Measurements from ENCODE around the gene NANP.

The NANP gene

GRCh38 chr20:25623736-25624499 is at the start of gene NANP:
Gene NANP, minus strand, starts transcription at chr20:25624014. Its CDS starts 66 bp downstream, at chr20:25623948.
- TF ChIP-seq, protein P1, sequence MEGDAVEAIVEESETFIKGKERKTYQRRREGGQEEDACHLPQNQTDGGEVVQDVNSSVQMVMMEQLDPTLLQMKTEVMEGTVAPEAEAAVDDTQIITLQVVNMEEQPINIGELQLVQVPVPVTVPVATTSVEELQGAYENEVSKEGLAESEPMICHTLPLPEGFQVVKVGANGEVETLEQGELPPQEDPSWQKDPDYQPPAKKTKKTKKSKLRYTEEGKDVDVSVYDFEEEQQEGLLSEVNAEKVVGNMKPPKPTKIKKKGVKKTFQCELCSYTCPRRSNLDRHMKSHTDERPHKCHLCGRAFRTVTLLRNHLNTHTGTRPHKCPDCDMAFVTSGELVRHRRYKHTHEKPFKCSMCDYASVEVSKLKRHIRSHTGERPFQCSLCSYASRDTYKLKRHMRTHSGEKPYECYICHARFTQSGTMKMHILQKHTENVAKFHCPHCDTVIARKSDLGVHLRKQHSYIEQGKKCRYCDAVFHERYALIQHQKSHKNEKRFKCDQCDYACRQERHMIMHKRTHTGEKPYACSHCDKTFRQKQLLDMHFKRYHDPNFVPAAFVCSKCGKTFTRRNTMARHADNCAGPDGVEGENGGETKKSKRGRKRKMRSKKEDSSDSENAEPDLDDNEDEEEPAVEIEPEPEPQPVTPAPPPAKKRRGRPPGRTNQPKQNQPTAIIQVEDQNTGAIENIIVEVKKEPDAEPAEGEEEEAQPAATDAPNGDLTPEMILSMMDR (IDR thresholded peaks at IDR 0.05): no peak

DNA sequence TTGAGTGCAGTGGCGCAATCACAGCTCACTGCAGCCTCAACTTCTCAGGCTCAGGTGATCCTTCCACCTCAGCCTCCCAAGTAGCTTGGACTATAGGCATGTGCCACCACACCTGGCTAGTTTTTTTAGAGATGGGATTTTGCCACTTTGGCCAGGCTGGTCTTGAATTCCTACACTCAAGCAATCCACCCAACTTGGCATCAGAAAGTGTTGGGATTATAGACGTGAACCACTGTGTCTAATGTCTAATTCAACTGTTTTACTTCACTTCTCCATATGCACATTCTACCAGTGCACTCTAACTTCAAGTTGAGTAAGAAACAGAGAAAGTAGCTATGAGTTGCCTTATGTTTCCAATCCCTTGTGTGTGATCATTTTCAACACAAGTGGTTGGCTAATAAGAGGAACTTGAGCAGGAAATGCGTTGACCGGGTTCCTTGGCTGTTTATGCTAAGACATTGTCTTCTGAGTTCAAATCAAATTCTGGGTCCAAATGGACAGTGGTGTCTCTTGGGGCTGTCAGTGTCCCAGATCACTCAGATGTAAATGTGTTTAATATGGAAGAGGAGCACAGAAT is 48.9 kb upstream of the NANP start:
- TF ChIP-seq, protein P1 (IDR thresholded peaks at IDR 0.05): no peak

DNA sequence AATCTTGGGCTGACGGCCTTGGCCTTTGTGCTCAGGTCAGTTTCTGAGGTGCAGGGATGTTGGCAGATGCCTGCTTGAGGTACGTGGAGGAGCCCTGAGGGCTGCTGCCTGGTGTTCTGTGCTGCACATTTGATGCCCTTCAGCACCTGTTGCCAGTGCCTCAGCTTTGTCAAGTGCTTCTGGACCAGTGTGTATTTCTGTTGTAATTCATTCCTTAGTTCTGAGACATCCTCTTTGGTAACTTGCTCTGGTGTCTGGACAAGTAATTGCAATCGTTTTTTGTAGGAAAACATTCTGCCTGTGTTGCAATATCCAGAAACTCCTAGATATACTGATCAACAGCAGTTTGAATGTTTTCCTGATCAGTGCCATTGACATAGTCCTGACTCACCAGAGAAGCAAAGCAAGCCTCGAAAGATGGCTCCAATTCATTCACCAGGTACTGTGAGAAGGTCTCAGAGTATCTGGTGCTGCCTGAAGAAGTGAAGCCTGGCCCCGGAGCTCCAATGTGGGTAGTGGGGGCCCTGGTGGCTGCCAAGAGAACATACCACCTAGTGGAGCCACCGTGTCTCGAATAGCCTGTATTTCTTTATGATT is 46.1 kb upstream of the NANP start:
- TF ChIP-seq, protein P1 (IDR thresholded peaks at IDR 0.05): no peak

- TF ChIP-seq, protein P1 (IDR thresholded peaks at IDR 0.05): no peak
Measured at GRCh38 chr20:25668446-25668845, 44.6 kb upstream of the NANP start.

- TF ChIP-seq, protein P1 (IDR thresholded peaks at IDR 0.05): no peak
Measured at GRCh38 chr20:25659999-25660398, 36.2 kb upstream of the NANP start.

DNA sequence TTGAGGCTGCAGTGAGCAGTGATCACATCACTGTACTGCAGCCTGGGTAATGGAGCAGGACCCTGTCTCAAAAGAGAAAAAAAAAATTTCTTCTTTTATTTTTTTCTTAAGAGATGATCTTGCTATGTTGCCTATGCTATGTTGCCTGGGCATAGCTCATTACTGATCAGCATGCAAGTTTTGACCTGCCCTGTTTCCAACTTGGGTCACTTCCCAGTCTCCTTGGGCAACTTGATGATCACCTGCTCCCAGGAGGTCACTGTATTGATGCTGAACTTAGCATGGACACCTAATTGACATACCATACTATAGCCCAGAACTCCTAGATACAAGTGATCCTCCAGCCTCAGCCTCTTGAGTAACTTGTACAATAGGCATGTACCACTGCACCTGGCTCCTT is 30.7 kb upstream of the NANP start:
- TF ChIP-seq, protein P1 (IDR thresholded peaks at IDR 0.05): no peak

- TF ChIP-seq, protein P1 (IDR thresholded peaks at IDR 0.05): no peak
Measured at GRCh38 chr20:25644814-25645213, 21.0 kb upstream of the NANP start.
